Right forelimb (tissue), 1 donor: ENCODE measurements around the gene WSB1.

Experiments
- DNase-seq: peaks from one replicate; pipeline ENCODE4 v3.0.0-alpha.2; 2018

The WSB1 gene

GRCh38 chr17:27362909-27363308 lies 69.0 kb downstream of the WSB1 start:
- no peak for DNase-seq

GRCh38 chr17:27363326-27363725 lies 69.4 kb downstream of the WSB1 start:
- DNase-seq: no peak
